ENCODE measurements around the gene KRT84. TPM values are rescaled to one million over a fixed set of nuclear protein-coding genes. Genes with fewer than 3 reads are reported as not detected.

KRT84 gene
- total RNA-seq, 1 experiment from 2014 or later = not detected

DNA sequence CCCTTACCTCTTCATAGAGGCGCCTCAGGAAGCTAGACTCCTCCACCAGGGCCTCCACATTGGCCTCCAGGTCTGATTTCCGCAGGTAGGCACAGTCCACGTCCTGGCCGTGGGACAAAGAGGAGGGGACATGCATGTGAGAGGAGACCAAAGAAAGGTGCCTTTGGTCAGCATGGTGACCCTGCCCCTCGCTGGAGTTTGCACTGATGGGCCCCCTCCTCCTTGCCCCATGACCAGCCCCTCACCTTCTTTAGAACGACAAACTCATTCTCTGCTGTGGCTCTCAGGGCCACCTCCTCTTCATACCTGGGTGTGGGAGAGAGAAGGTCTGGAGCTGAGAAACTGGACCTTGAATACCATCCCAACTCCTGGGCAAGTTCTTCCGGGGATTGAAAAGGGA lies 21.4 kb downstream of the KRT84 start:
- H3K36me3 Mint-ChIP-seq (ENCODE audit: insufficient read depth, unreplicated experiment) = no peaks in the 10 kb centered on the region
- BruUV-seq (replicated peaks) = no TSS peak
- no peak for DNase-seq
- H3K9me3 Mint-ChIP-seq (ENCODE audit: low read depth, unreplicated experiment) = no peaks in the 10 kb centered on the region
- no peaks in the 10 kb centered on the region for H3K27me3 Mint-ChIP-seq (ENCODE audit: unreplicated experiment)
- H3K4me3 Mint-ChIP-seq (ENCODE audit: low read depth, unreplicated experiment) = no peak overlapping the region
- intact Hi-C loops (cut with micrococcal nuclease; ENCODE audit: unreplicated experiment) = no loop called here
- CTCF ChIA-PET = no interaction called here
- H3K27ac Mint-ChIP-seq (ENCODE audit: unreplicated experiment) = no peak overlapping the region
- TF ChIP-seq, protein P1, sequence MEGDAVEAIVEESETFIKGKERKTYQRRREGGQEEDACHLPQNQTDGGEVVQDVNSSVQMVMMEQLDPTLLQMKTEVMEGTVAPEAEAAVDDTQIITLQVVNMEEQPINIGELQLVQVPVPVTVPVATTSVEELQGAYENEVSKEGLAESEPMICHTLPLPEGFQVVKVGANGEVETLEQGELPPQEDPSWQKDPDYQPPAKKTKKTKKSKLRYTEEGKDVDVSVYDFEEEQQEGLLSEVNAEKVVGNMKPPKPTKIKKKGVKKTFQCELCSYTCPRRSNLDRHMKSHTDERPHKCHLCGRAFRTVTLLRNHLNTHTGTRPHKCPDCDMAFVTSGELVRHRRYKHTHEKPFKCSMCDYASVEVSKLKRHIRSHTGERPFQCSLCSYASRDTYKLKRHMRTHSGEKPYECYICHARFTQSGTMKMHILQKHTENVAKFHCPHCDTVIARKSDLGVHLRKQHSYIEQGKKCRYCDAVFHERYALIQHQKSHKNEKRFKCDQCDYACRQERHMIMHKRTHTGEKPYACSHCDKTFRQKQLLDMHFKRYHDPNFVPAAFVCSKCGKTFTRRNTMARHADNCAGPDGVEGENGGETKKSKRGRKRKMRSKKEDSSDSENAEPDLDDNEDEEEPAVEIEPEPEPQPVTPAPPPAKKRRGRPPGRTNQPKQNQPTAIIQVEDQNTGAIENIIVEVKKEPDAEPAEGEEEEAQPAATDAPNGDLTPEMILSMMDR (IDR thresholded peaks at IDR 0.05; ENCODE audit: unreplicated experiment) = no peak
- no peaks in the 10 kb centered on the region for H3K4me1 Mint-ChIP-seq (ENCODE audit: low read depth, unreplicated experiment)

DNA sequence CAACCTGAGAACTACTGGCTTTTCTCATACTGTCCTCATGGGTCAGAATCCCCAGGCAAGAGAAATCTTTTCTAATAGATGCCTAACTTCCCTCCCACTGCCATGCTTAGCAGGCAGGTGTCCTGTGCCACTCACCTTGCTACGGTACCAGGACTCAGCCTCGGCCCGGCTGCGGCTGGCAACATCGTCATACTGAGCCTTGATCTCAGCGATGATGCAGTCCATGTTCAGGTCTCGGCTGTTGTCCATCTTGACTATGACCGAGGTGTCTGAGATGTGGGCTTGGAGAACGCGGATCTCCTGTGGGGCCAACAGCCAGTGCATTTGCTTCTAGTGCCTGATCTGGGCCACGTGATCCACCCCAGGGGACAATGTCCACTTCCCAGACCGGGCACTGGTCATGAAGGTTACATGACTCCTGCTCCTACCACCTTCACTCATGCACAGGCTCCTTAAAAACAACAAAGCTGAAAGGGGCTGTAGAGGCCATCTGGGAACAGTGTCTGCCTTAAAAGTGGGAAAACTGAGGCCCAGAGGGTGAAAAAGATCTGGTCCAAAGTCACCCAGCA lies 22.3 kb downstream of the KRT84 start:
- TF ChIP-seq, protein P1 (IDR thresholded peaks at IDR 0.05; ENCODE audit: unreplicated experiment) = no peak
- intact Hi-C loops (cut with micrococcal nuclease; ENCODE audit: unreplicated experiment) = no loop called here
- no TSS peak for BruUV-seq (replicated peaks)
- CTCF ChIA-PET = no interaction called here
- H3K9me3 Mint-ChIP-seq (ENCODE audit: low read depth, unreplicated experiment) = no peaks in the 10 kb centered on the region
- no peaks in the 10 kb centered on the region for H3K36me3 Mint-ChIP-seq (ENCODE audit: insufficient read depth, unreplicated experiment)
- H3K27ac Mint-ChIP-seq (ENCODE audit: unreplicated experiment) = no peak overlapping the region
- no peak overlapping the region for H3K4me3 Mint-ChIP-seq (ENCODE audit: low read depth, unreplicated experiment)
- no peaks in the 10 kb centered on the region for H3K4me1 Mint-ChIP-seq (ENCODE audit: low read depth, unreplicated experiment)
- no peaks in the 10 kb centered on the region for H3K27me3 Mint-ChIP-seq (ENCODE audit: unreplicated experiment)
- DNase-seq = no peak

DNA sequence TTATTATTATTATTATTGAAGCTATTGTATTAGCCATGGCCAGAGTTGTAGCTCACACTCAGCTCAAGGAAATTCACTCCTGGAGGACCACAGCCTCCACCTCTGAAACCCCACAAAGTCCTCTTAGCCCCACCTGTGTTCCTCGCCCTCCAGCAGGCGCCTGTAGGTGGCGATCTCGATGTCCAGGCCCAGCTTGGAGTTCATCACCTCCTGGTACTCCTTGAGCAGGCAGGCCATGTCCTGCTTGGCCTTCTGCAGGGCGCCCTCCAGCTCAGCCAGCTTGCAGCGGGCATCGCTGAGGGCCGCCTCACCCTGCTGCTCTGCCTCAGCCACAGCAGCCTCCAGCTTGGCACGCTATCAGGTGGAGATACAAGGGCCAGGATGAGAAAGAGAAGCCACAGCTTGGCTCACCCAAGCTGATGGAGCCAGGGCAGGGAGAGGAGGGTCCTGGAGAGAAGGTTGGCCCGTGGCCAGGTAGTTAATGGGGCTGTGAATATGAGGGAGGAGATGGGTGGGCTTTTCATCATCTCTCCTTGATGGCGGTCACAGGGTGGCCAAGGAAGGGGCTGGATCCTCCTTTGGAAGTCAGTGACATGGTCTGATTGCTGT lies 23.2 kb downstream of the KRT84 start:
- no peaks in the 10 kb centered on the region for H3K36me3 Mint-ChIP-seq (ENCODE audit: insufficient read depth, unreplicated experiment)
- no peak overlapping the region for H3K4me3 Mint-ChIP-seq (ENCODE audit: low read depth, unreplicated experiment)
- H3K27ac Mint-ChIP-seq (ENCODE audit: unreplicated experiment) = no peak overlapping the region
- CTCF ChIA-PET = no interaction called here
- no peaks in the 10 kb centered on the region for H3K4me1 Mint-ChIP-seq (ENCODE audit: low read depth, unreplicated experiment)
- intact Hi-C loops (cut with micrococcal nuclease; ENCODE audit: unreplicated experiment) = no loop called here
- no peak for DNase-seq
- no TSS peak for BruUV-seq (replicated peaks)
- TF ChIP-seq, protein P1 (IDR thresholded peaks at IDR 0.05; ENCODE audit: unreplicated experiment) = no peak
- no peaks in the 10 kb centered on the region for H3K27me3 Mint-ChIP-seq (ENCODE audit: unreplicated experiment)
- no peaks in the 10 kb centered on the region for H3K9me3 Mint-ChIP-seq (ENCODE audit: low read depth, unreplicated experiment)

DNA sequence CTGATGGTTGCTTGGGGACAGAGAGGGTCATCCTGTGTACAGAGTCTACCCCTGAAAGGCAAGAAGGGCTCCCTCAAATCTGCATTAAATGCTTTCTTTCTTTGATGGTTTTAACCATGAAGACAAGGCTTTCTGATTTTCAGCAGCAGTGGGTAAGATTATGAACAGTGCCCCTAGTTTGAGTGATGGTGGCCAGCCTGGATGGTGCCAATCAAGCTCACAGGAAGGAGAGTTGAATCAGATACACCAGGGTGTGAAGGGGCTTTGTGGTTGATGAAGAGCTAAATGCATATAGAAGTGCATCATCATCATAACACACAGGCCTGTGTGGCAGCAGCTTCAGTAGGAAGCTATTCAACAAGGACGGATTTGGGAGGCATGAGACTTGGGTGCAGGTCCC lies 23.9 kb downstream of the KRT84 start:
- Mint-ChIP-seq H3K9me3 (ENCODE audit: low read depth, unreplicated experiment) (no peaks in the 10 kb centered on the region), H3K27me3 (ENCODE audit: unreplicated experiment) (no peaks in the 10 kb centered on the region), H3K4me3 (ENCODE audit: low read depth, unreplicated experiment) (no peak overlapping the region), H3K4me1 (ENCODE audit: low read depth, unreplicated experiment) (no peaks in the 10 kb centered on the region), H3K36me3 (ENCODE audit: insufficient read depth, unreplicated experiment) (no peaks in the 10 kb centered on the region), H3K27ac (ENCODE audit: unreplicated experiment) (no peak overlapping the region)
- DNase-seq = no peak
- intact Hi-C loops (cut with micrococcal nuclease; ENCODE audit: unreplicated experiment) = no loop called here
- BruUV-seq (replicated peaks) = no TSS peak
- CTCF ChIA-PET = no interaction called here
- TF ChIP-seq, protein P1 (IDR thresholded peaks at IDR 0.05; ENCODE audit: unreplicated experiment) = no peak
